Activated CD4-positive, alpha-beta T cell treated with anti-CD3 and anti-CD28 coated beads for 24 hours (primary cell): ENCODE measurements around the gene ODF2L.

Experiments
- DNase-seq, 2 donors: peaks; one replicate each; pipeline ENCODE4 v3.0.0-alpha.2; 2020; ENCODE audit warnings: low read depth in 2 of 2

ODF2L gene, protein sequence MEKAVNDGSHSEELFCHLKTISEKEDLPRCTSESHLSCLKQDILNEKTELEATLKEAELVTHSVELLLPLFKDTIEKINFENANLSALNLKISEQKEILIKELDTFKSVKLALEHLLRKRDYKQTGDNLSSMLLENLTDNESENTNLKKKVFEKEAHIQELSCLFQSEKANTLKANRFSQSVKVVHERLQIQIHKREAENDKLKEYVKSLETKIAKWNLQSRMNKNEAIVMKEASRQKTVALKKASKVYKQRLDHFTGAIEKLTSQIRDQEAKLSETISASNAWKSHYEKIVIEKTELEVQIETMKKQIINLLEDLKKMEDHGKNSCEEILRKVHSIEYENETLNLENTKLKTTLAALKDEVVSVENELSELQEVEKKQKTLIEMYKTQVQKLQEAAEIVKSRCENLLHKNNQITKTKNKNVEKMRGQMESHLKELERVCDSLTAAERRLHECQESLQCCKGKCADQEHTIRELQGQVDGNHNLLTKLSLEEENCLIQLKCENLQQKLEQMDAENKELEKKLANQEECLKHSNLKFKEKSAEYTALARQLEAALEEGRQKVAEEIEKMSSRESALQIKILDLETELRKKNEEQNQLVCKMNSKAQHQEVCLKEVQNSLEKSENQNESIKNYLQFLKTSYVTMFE

DNA sequence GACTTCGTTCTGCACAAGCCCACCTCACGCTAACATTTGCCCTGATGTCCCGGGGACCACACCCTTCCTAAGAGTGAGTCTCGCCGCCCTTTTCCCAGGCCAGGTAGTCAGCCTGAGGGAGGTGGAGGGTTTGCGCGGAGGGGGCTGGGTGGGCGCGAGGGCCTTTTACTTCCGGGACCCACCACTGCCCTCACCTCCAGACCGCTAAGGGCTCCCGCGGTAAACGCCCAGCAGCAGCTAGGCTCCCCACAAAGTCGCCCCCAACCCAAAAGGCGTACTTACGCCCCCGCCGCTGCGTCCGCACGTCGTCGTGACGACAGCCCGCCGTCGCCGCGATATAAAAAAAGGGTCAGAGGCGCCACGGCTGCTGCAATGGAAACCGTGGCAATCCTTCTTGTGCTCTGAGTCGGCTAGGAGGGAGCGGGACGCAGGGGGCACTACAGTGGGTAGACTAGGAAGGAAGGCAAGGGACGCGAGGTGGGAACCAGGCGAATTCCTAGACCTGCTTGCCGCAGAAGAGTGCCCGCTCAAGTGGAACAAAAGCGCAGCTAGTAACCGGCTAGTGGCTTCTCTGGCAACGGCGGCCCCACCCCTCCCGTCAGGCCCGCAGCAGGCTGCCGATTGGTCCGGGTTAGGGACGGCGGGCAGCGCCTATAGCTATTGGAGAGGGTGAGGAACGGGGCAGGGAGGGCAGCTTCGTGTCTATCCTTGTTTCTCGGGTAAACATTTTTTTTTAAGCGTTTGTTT is at the start of gene ODF2L:
ODF2L (minus strand) TSS at position 573 of the 747 bp plus-strand sequence. CDS start 9,296 bp downstream, outside the sequence.
- DNase-seq: peak; percentile 74 to 78

DNA sequence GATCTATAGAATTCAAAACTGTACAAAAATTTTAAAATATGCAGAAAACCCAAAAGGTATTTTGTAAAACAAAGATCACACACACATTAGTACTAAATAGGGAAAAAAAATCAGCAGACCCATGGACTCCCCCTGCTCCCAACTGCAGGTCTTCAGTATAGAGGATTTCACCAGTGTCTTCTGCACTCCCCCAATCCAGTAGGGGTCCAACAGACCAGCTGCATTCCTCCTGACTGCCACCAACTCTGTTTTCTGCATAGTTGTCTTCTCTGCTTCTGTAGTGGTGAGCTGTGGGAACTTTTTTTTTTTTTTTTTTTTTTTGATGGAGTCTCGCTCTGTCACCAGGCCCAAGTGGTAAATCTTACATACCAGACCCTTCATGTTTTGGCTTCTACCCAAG is 49.8 kb upstream of the ODF2L start:
- no peak for DNase-seq

DNA sequence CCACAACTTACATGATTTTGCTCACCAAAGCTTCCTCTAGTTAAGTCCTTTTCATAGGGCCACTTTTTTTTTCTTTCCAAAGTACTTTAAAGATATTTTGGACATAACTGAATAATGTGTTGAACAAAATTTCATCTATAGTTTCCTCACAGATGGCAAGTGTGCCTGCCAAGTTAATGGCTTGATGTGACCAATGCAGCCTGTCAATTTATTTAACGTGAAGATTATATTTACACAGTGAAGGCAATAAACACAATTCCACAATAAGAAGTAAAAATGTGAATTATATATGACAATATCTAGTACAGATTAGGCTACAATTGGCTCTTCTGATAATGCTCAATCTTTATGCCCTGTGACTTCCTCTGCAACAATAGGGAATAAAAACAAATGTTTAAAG is 45.9 kb upstream of the ODF2L start:
- no peak for DNase-seq

DNA sequence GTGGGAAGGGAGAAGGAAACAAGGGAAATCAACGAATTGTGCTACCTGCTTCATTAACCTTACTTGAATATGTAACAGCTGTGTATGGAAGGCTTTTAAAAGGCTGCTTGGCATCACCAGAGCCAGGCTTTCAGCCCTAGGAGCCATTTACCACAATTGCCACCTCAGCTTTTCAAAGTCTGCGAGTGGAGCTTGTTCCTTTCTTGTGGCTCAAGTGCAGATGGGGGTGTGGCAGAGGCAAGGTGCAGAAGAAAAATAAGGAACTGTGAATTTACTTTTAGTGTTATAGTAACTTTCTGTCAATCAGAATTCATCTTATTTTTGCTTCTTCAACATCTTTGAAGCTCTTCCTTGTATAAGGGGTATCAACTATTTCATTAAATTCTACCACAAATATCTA is 45.5 kb upstream of the ODF2L start:
- DNase-seq: no peak

DNA sequence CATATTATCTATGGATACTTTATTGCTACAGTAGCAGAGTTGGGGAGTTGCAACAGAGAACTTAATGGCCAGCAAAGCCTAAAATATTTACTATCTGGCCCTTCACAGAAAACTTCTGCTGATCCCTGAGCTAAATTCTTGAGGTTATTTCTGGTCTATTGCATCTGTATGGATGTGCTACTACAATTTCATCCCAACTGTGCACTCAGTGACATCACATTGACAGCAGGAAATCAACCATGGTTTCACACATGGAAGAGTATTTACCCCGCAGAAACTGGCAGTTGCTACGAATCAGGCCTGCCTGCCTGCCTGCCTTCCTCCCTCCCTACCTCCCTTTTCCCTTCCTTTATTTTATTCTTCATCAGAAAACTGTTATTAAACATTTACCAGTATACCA is 39.9 kb upstream of the ODF2L start:
- no peak for DNase-seq

DNA sequence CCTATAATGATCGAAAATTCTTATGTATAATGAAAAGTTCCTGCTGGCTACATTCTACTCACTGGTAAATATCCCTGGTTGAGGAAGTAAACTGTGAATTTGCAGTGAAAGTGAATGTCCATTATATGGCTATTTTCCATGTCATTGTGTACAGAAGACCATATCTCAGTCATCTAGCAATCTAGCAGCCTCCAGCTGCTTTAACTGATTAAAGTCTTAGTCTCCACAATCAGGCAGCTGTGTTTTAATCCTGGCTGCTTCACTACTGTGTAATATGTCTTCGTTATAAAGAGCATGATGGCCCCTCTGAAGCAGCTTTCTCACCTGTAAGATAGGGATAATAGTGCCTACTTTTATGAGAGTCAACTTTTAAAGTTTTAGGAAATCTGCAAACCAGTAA is 39.2 kb upstream of the ODF2L start:
- no peak for DNase-seq

DNA sequence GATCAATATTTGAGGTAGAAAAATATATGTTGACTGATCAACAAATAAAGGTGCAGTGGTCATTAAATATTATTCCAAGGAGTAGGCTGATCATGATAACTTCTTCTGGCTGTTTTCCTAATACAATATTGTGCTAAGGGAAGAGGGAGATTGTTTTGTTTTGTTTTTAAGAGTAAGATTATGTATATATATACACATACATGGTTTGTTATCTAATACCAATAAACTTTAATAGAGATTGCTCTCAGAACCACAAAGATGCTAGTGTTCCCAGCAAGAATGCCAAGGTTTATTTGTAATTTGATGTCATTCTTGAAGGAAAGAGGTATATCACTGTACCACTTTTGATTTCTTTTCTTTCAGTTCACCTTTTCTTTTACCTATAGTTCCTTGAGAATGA is 37.9 kb upstream of the ODF2L start:
- DNase-seq: no peak

DNA sequence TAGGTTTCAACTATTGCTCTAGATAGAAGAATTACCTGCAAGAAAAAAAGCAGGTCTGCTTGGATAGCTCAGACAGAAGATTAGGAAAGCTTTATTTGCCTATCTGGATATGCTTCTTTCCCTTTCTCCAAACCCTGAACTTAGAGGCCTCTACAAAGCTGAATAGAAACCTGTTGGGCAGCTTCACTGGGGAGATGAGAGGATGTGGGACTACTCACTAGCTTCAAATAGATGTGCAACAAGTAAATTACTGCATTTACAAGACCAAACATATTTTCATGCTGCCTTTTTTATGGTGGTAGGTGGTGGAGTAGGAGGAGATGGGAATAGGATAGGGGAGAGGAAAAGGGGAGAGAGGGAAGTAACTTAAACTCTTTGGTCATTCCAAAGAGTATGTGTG is 34.3 kb upstream of the ODF2L start:
- DNase-seq: no peak

DNA sequence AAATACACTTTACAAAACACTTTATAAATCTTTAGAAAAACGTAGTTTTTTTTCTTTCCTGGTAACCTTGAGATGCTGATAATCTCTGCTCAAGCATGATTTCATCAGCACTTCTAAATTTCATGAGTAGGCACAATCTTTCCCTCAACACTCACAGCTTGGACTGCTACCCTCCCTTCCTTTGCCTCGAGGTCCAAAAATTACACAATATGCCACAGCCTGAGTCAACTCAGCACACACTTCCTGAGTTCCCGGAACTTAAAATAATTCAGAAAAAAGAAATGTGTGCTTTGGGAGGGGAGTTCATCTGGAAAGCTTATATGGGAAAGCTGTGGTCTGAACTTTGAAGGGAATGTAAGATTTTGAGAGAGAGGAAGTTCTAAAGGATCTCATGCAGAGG is 33.7 kb upstream of the ODF2L start:
- no peak for DNase-seq

DNA sequence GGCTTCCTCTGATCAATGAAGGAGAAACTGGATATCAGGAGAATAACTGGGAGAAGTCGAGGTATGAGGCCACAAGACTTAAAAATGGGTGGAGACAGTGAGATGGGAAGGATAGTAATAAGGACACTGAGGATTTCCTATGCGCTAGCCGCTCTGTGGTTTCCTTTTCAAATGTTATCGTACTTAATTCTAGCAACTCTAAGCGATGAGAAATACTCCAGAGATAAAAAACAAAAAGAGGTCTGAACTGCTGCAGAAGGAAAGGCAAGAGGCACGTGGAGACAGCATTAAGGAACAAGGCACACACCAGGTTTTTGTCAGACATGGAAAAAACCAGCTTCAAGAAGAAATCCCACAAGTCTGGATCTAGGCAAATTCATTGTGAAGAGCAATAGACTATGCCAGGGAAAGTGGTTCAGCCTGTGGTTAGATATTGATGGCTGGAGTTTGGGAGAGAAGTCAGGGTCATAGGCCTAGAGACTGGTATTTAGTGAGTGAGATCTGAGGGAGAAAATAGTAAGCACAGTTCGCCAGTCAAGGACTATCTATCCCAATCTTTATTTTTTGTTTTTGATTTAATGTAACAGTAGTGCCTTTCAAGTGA is 33.1 kb upstream of the ODF2L start:
- no peak for DNase-seq

DNA sequence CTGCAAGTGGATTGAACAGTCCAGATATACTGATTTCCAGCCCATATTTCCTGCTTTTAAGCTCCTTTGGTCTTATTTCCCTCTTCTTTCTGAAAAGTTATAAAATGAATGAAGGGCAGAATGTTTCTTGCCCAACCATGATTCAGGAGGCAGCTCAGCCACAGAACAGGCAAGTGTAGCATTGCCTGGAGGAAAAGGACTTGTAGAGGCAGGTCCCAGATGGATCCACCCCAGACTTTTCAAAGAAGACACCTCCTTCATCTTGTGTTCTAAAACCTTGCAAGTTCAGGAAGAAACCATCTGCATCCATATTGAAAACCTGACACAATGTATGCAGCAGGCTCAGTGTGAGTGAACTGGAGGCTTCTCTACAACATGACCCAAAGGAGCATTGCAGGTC is 27.8 kb upstream of the ODF2L start, which contains the start of gene CLCA2:
CLCA2 (plus strand) TSS at position 299 of the 400 bp plus-strand sequence; CDS start at position 376, 77 bp downstream.
- DNase-seq: no peak

DNA sequence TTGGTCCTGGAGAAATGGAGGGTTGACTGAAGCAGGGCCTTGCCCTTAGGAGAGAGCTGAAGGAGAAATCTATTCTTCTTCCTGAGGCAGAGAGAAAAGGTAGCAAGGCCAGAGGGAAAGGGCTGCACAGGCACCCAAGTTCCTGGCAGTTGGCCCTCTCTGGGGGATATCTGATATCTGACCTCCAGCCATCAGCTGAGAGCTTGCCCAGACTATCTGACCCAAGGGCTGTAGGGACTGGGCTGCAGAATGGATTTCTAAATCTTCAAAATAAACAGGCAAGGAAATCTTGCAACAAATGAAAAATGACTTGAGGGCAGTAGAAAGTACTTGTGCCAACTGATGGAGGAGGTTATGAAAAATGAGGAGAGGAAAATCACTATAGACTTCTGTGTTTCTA is 27.4 kb upstream of the ODF2L start:
- DNase-seq: no peak

DNA sequence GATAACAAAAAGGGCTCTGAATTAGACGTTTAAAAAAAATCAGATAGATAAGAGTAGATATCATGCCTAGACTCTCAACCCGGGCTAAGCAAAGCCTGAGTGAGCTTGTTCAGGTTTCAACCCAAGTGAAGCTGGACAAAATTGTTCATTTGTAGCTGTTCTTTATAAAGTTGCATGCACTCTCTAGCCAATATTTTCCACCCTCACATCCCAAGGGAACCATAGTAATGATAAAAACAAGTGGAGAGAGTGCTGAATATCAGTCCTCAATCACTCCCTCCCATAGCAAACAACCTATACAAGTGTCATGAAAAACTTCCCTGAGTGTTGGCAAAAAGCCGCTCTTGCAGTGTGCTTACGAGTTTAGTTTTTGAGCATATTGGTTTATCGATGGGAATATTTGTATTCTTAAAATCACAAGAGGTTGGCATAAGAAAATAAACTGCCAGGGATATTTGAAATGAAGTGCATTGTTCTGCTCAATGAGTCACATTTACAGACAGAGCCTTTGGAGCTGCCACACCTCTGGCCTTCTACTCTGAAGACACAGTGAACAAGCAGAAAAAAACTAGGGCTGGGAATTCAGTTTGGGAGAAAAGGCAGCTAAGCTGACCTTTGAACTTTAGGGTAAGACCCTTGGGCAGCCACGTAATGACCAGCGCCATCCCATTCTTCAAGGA is 25.6 kb upstream of the ODF2L start:
- no peak for DNase-seq

DNA sequence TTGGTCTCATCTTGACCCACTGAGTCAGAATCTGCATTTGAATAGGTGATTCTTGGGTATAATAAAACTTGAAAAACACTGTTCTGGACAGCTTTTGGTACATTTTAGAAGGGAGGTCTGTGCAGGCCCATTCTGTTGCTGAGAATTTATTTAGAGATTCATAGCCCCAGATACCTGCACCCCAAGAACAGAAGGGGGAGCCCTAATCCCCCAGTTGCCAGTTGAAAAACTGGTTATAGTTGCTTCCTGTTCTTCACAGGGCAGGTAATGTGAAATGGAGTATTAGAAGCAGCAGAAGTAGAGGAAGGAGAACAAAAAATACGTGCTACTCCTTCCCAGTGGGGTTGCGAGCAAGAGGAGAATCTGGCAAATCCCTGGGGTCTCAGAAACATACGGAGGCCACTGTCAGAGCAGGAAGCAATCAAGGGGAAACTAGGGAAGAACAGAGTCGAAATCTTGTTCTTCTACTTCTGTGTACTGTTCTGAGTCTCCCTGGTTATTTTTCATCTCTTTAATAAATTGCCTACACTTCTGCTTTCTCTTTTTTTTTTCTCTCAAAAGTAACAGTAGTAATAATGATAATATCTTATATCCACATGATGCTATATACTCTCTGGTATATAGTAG is 23.3 kb upstream of the ODF2L start:
- DNase-seq: no peak

DNA sequence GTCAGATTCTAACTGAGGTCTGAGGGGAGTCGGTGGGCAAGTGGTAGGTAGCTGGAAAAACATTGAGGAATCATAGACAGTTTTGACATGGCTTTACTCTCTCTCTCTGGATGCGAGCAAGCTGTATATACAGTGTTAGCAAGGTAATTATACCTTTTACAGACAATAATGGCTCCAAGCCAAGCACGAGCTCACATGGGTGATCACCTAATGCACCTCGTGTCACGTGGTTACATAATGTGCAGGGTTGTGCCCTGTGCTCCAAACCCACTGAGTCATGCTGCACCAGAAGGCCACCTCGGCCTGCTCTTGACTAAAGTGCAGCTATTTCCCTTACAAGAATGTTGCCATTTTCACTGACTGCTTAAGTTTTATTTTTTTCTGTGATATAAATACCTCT is 20.2 kb upstream of the ODF2L start:
- DNase-seq: no peak

DNA sequence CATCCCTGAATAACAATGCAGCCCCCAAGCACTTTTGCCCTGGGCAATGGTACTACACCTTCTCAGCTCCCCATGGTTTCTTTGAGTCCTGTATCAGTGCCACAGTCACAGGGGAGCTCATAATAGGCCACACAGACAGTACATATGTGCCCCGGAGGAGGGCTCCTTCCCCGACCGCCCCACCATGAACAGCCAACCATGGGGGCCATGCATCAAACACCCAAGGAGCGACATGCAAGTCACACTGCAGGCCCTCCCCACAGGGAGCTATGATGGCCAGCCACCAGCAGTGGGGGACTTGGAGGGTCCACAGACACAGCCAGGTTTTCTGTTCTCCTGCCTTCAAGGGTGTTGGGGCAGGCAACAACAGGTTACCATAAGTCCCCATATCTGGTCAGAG is 14.8 kb upstream of the ODF2L start:
- DNase-seq: no peak

DNA sequence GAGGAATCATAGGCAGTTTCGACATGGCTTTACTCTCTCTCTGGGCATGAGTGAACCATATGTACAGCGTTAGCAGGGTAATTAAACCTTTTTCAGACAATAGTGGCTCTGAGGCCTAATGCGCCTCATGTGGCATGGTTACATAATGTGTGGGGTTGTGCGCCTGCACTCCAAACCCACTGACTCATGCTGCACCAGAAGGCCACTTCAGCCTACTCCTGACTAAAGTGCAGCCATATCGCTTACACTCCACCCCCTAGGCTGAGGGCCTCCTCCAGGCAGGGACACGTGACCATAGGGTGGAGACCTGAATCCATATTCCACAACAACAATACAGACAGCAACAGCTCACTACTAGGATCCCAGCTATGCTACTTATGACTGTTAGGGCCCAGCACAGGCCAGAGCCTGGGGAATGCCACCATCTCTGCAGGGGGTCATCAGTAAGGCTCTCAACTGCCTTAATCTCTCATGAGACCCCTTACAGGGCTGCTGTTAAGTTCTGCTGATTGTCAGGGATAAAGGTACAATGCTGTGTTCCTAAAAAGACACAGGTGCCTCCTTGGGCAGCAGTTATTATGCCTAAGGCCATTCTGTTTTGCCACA is 13.4 kb upstream of the ODF2L start:
- no peak for DNase-seq

DNA sequence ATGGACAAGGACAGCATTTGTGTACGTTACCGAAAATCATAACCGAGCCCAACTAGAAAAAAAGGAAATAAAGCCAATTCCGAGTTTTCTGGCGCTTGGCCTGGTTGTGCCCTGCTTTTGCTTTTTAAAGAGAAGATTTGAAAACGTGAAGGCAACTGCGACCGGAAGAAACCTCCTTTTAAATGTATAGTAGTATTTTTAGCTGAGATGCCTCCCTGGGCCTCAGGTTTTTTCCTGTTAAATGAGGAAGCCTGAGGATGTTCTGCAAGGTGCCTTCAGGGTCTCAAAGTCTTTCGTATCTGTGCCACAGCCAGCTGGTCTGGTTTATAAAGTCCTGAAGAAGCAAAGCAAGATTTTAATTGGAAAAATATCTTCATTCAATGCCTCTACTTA is 371 bp upstream of the ODF2L start:
- DNase-seq: no peak

DNA sequence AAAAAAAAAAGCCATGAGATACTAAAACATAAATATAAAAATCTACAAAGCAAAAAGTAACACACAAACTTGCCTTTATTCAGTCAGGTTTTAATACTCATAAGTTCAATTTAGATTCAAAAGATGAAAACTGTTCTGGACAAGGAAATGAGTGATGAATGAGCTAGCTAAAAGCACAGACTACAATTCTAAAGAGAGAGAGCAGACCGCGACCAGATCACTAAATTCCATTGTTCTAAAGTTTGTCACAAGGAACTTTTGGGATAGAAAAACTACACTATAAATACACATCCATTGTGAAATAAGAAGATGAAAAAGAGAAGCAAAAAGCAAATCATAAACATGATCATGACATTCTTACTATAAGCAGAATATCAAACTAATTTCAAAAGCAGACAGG is 1.7 kb downstream of the ODF2L start:
- DNase-seq: no peak

DNA sequence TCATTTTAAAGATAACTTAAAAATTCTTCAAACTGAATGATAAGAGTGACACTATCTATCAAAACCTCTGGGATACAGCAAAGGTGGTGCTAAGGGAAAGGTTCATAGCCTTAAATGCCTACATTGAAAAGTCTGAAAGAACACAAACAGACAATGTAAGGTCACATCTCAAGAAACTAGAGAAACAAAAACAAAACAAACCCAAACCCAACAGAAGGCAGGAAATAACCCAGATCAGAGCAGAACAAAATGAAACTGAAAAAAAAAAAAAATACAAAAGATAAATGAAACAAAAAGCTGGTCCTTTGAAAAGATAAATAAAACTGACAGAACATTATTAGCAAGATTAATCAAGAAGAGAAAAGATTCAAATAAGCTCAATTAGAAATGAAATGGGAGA is 6.8 kb downstream of the ODF2L start:
- DNase-seq: no peak

DNA sequence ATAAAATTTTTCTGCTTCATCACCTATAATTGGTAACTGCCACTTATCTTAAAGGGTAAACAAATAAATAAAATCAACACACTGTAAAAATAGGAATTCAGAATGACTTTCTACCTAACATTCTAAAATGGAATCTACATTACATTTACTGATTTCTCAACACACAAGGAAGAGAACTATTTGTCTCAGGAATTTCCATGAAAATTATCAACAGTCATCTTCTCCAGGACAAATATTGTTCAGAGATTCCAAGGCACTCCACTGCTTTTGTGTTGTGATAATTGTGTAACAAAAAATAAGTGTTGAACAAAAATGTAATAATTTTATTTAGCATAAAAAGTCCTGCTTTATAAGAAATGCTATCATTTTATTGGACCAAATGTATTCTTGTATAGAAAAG is 7.3 kb downstream of the ODF2L start:
- no peak for DNase-seq
